Ovary (tissue), 9 donors: ENCODE results near the gene GPATCH4. TPM values are rescaled to one million over a fixed set of nuclear protein-coding genes. Genes with fewer than 3 reads are reported as not detected.
"Not testable (repeated sequence)": the region's sequence is repeated elsewhere in the genome, so short reads cannot be mapped to it uniquely, and the experiment has no call there.

ENCODE experiments used
- DNase-seq, 5 donors: peaks; one replicate each; pipeline ENCODE4 v3.0.0-alpha.2; 2019 to 2020
- H3K27ac ChIP-seq, 2 donors: fragments of 200-600 bp; one replicate each; pipeline versions ENCODE4 v1.5.1 to v1.8.0; 2019 to 2022
- H3K27me3 ChIP-seq: fragments of 200-600 bp; one replicate; pipeline ENCODE4 v1.8.0; 2022
- H3K36me3 ChIP-seq: fragments of 200-600 bp; sonication (generic); one replicate; pipeline ENCODE4 v1.5.1; 2019
- H3K4me1 ChIP-seq: one replicate; pipeline ENCODE4 v1.8.1; 2013; ENCODE audit warnings: mild to moderate bottlenecking, moderate library complexity; ENCODE audit not compliant: insufficient read depth
- H3K4me3 ChIP-seq: fragments of 200-600 bp; sonication (generic); one replicate; pipeline ENCODE4 v1.5.1; 2017
- H3K9me3 ChIP-seq, 2 donors: fragments of 200-600 bp in 1 of 2; sonication (generic) in 1 of 2; one replicate each; pipeline versions ENCODE4 v1.5.1 to v1.8.1; 2013 to 2019; ENCODE audit warnings: mild to moderate bottlenecking in 1 of 2, moderate library complexity in 1 of 2
- CTCF ChIP-seq, 3 donors: fragments of 450-650 bp in 2 of 3; fragments of 200-600 bp in 1 of 3; IDR thresholded peaks; one replicate each; pipeline versions ENCODE4 v1.5.1 to v1.8.0; 2016 to 2022; ENCODE audit warnings: antibody characterized with exemption in 3 of 3, mild to moderate bottlenecking in 1 of 3
- EP300 ChIP-seq: sonication (generic); formaldehyde crosslinking; IDR thresholded peaks from one replicate; pipeline ENCODE4 v1.6.1; 2017; ENCODE audit warnings: antibody characterized with exemption
- POLR2A ChIP-seq: fragments of 450-650 bp; IDR thresholded peaks from one replicate; pipeline ENCODE4 v1.6.1; 2017; ENCODE audit warnings: antibody characterized with exemption, mild to moderate bottlenecking, moderate library complexity
- WGBS, 3 donors: extraction: QIAGEN DNeasy Blood & Tissue Kit in 1 of 3; methylation state at CpG; one replicate each; pipeline versions ENCODE4 v1.1.5 to v1.1.7; 2013 to 2017; 5-methylcytosine and 5-hydroxymethylcytosine counted together
- intact Hi-C, 4 donors: fragments of 100-400 bp; cut with DNase I; formaldehyde crosslinking; loops; one replicate each; pipeline versions ENCODE4 v1.11.0 to v1.15.1; 2022 to 2023
- polyA plus RNA-seq, 2 donors: library from polyadenylated mRNA; stranded (reverse); fragments of 200-250 nt in 1 of 2; fragments of 350-450 nt in 1 of 2; fragmentation: Illumina TruSeq in 1 of 2; extraction: RNeasy Lipid Tissue Mini Kit (QIAGEN cat#74804) in 1 of 2; gene quantifications; one replicate each; pipeline ENCODE4 v1.2.3, GENCODE V29; 2013 to 2014
- total RNA-seq, 7 donors: library from RNA; depleted of rRNA in 2 of 7; stranded (reverse); fragments of >200 nt in 2 of 7; fragmentation: NEBNext Ultra II Directional in 3 of 7; extraction: Animal tissue kit (Norgen Biotek cat#: 25700) in 3 of 7; gene quantifications; one replicate each; pipeline versions ENCODE4 v1.1.0 to v1.2.4, GENCODE V29; 2016 to 2023
- donor health status: DM: no; HTN: no; CAD: no; lungs with moderate emphysema.
- donor health status: DM: no; HTN: no; CAD: no.
- donor health status: Bipolar disorder and iron deficiency.
- donor health status: DM: yes; HTN: yes; CAD: no.
- donor health status: DM: no; HTN: no; CAD: no.
- donor health status: DM: yes; HTN: yes; CAD: no.

GPATCH4 gene
- total and polyA plus RNA-seq, 9 donors: 10.0 to 45.1 (median 22.0) TPM

GRCh38 chr1:156590326-156591180, 10.7 kb downstream of the GPATCH4 start:
- 75 to 83% (median 82%) methylated on average over 10 of the region's 10 CpGs for WGBS, 3 donors
- no peak overlapping the region for H3K4me3 ChIP-seq
- no peaks in the 10 kb centered on the region for H3K4me1 ChIP-seq
- no peak for TF ChIP-seq CTCF (IDR thresholded peaks at IDR 0.05)
- TF ChIP-seq EP300: no peak
- TF ChIP-seq POLR2A: no peak
- intact Hi-C loops: loop anchor here in 1 of 4 donors (5.0 kb wide), 1 partner anchor 133 kb away; no protein-coding TSS in a partner anchor
- H3K9me3 ChIP-seq: no peaks in the 10 kb centered on the region
- H3K27ac ChIP-seq: peak overlapping the region in 1 of 2 donors; percentile 60
- no peaks in the 10 kb centered on the region for H3K27me3 ChIP-seq
- DNase-seq: no peak
- no peaks in the 10 kb centered on the region for H3K36me3 ChIP-seq

GRCh38 chr1:156589546-156589945, 11.7 kb downstream of the GPATCH4 start:
- intact Hi-C loops: loop anchor here in 2 of 4 donors (5.0 to 10.0 kb wide), 2 partner anchors 65 to 127 kb away; no protein-coding TSS in a partner anchor

GRCh38 chr1:156587927-156588326, 13.4 kb downstream of the GPATCH4 start:
- H3K4me1 ChIP-seq, H3K27ac ChIP-seq, H3K4me3 ChIP-seq, DNase-seq, H3K9me3 ChIP-seq, H3K27me3 ChIP-seq, H3K36me3 ChIP-seq: not testable (repeated sequence)
- intact Hi-C loops: loop anchor here in 2 of 4 donors (5.0 to 10.0 kb wide), 2 partner anchors 67 to 126 kb away; no protein-coding TSS in a partner anchor
- 81 to 92% (median 83%) methylated on average over 8 of the region's 8 CpGs for WGBS, 3 donors

More at GRCh38 chr1:156589546-156589945, 11.7 kb downstream of the GPATCH4 start:
- Histone ChIP-seq H3K27me3 (no peaks in the 10 kb centered on the region), H3K9me3 (no peaks in the 10 kb centered on the region), H3K36me3 (no peaks in the 10 kb centered on the region), H3K27ac (no peak overlapping the region), H3K4me3 (no peak overlapping the region), H3K4me1 (no peaks in the 10 kb centered on the region)
- WGBS, 3 donors: 32 to 35% (median 33%) methylated on average over 5 of the region's 5 CpGs
- DNase-seq: no peak
- TF ChIP-seq CTCF (IDR thresholded peaks at IDR 0.05): no peak
- TF ChIP-seq EP300: no peak
- no peak for TF ChIP-seq POLR2A

- WGBS, 3 donors: 89 to 91% (median 90%) methylated on average over 3 of the region's 3 CpGs
- DNase-seq: no peak
- intact Hi-C loops: loop anchor here in 2 of 4 donors (5.0 to 10.0 kb wide), 2 partner anchors 68 to 125 kb away; no protein-coding TSS in a partner anchor
Measured at GRCh38 chr1:156586892-156587477, 14.3 kb downstream of the GPATCH4 start.

More at GRCh38 chr1:156586892-156587477, 14.3 kb downstream of the GPATCH4 start:
- H3K4me1 ChIP-seq: no peaks in the 10 kb centered on the region
- no peak overlapping the region for H3K27ac ChIP-seq
- H3K4me3 ChIP-seq: no peak overlapping the region
- H3K9me3 ChIP-seq: no peaks in the 10 kb centered on the region
- H3K27me3 ChIP-seq: no peaks in the 10 kb centered on the region
- no peak for TF ChIP-seq EP300
- no peak for TF ChIP-seq CTCF (IDR thresholded peaks at IDR 0.05)
- no peak for TF ChIP-seq POLR2A
- no peaks in the 10 kb centered on the region for H3K36me3 ChIP-seq
